DMS114 treated with DMSO at 0.1 percent for 48 hours (cell line): ENCODE measurements around the gene RTCA.

ENCODE experiments used
- DNase-seq: peaks from one replicate; lab custom pipeline; 2025; ENCODE audit not compliant: unreplicated experiment; lab: John Stamatoyannopoulos, UW

RTCA gene

GRCh38 chr1:100342348-100342747, 76.3 kb downstream of the RTCA start:
- no peak for DNase-seq
